ENCODE data around the gene SLC8A1.

SLC8A1 gene

GRCh38 chr2:40266201-40266600, 185.7 kb downstream of the SLC8A1 start:
- DNase-seq (ENCODE audit: low spot score) = no peak
- no peak for TF ChIP-seq CTCF (IDR thresholded peaks at IDR 0.05)
- Histone ChIP-seq H3K4me3 (no peak overlapping the region), H3K27ac (no peak overlapping the region)

- DNase-seq (ENCODE audit: low spot score) = no peak
- Histone ChIP-seq H3K4me3 (no peak overlapping the region), H3K27ac (no peak overlapping the region)
- TF ChIP-seq CTCF (IDR thresholded peaks at IDR 0.05) = no peak
These were observed 186.3 kb downstream of the SLC8A1 start for GRCh38 chr2:40265602-40266001.

GRCh38 chr2:40261042-40261441, 190.8 kb downstream of the SLC8A1 start:
- Histone ChIP-seq H3K4me3 (no peak overlapping the region), H3K27ac (no peak overlapping the region)
- TF ChIP-seq CTCF (IDR thresholded peaks at IDR 0.05) = no peak
- no peak for DNase-seq (ENCODE audit: low spot score)

- no peak for DNase-seq (ENCODE audit: low spot score)
- no peak for TF ChIP-seq CTCF (IDR thresholded peaks at IDR 0.05)
- Histone ChIP-seq H3K27ac (no peak overlapping the region), H3K4me3 (no peak overlapping the region)
These were observed 191.5 kb downstream of the SLC8A1 start for GRCh38 chr2:40260437-40260836.

- Histone ChIP-seq H3K27ac (no peak overlapping the region), H3K4me3 (no peak overlapping the region)
- DNase-seq (ENCODE audit: low spot score) = no peak
- no peak for TF ChIP-seq CTCF (IDR thresholded peaks at IDR 0.05)
These were observed 192.0 kb downstream of the SLC8A1 start for GRCh38 chr2:40259900-40260299.

- no peak for TF ChIP-seq CTCF (IDR thresholded peaks at IDR 0.05)
- no peak overlapping the region for H3K27ac ChIP-seq
- no peak for DNase-seq (ENCODE audit: low spot score)
These were observed 193.8 kb downstream of the SLC8A1 start for GRCh38 chr2:40258135-40258457.

GRCh38 chr2:40257340-40258134, 194.4 kb downstream of the SLC8A1 start:
- DNase-seq (ENCODE audit: low spot score) = no peak
- no peak overlapping the region for H3K27ac ChIP-seq
- H3K4me3 ChIP-seq = no peak overlapping the region
- TF ChIP-seq CTCF (IDR thresholded peaks at IDR 0.05) = no peak

More at GRCh38 chr2:40258135-40258457, 193.8 kb downstream of the SLC8A1 start:
- H3K4me3 ChIP-seq = no peak overlapping the region

Data from coronary artery (tissue), 2 donors.